Activated CD4-positive, alpha-beta T cell treated with anti-CD3 and anti-CD28 coated beads, Interleukin-2, amount 10 ng/mL, durations not matched to agents 7 days and 5 days (primary cell): Measurements from ENCODE around the gene TTC7B. TPM values are rescaled to one million over a fixed set of nuclear protein-coding genes. Genes with fewer than 3 reads are reported as not detected.

Source experiments
- CTCF ChIA-PET: fragments of 350-600 bp; sonication (Branson Sonifier 250); formaldehyde crosslinking; loops from one replicate; lab custom pipeline; 2021; ENCODE audit warnings: antibody characterized with exemption; lab: Charles Lee
- POLR2A ChIA-PET: fragments of 350-600 bp; sonication (Branson Sonifier 250); formaldehyde crosslinking; loops from one replicate; lab custom pipeline; 2021; ENCODE audit warnings: antibody characterized with exemption; lab: Charles Lee
- DNase-seq: peaks from one replicate; pipeline ENCODE4 v3.0.0-alpha.2; 2020
- H3K27ac Mint-ChIP-seq: one replicate; pipeline ENCODE4 v1.8.0; 2021; ENCODE audit warnings: mild to moderate bottlenecking, moderate library complexity, mixed read lengths
- H3K27me3 Mint-ChIP-seq: one replicate; pipeline ENCODE4 v1.8.0; 2021; ENCODE audit warnings: mixed read lengths
- H3K36me3 Mint-ChIP-seq: one replicate; pipeline ENCODE4 v1.8.0; 2021; ENCODE audit warnings: low read depth, mixed read lengths
- H3K4me1 Mint-ChIP-seq: one replicate; pipeline ENCODE4 v1.8.0; 2021; ENCODE audit warnings: mixed read lengths
- H3K4me3 Mint-ChIP-seq: one replicate; pipeline ENCODE4 v1.8.0; 2021; ENCODE audit warnings: mild to moderate bottlenecking, moderate library complexity, mixed read lengths
- H3K9me3 Mint-ChIP-seq: one replicate; pipeline ENCODE4 v1.8.0; 2021; ENCODE audit warnings: mixed read lengths
- total RNA-seq, 2 experiments: library from RNA; stranded (reverse); gene quantifications; one replicate each; pipeline ENCODE4 v1.2.3, GENCODE V29; 2021

TTC7B gene
- total RNA-seq, 2 experiments from 2014 or later = 2.7 to 2.9 TPM

DNA sequence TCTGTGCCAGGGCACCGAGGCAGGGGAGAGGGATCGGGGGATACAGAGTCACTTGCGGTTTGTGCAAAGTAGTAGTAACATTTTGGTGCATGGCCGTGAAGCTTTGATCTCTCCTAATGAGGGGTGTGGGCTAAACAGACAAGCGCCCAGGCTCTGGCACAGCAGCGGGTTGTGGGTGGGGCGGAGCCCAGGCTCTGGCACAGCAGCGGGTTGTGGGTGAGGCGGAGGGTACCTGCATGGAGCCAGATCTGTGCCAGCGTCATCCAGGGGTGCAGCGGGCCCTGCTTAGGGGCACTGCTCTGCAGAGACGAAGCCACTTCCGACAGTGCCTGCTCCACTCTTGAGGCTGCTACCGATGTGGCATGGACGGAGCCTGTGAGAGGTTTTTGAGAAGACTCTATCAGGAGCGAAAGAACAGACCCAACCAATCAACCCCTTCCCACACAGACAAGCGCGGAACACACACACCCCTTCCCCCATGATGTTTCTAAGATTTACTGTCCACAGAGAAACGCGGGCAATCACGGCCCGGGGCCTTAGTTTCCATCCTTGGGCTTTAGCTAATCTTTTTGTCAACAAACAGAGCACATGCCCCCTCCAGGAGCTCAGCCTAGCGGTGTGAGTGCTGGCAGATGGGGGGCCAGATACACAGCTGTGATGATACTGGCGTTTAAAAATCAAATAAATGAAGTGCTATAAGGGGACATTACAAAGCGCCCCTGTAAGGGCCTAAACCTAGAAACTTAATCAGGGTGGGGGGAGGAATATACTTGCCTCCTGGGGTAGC is 222.8 kb downstream of the TTC7B start:
- ChIA-PET CTCF (no interaction called here), POLR2A (no interaction called here)
- H3K36me3 Mint-ChIP-seq = no peaks in the 10 kb centered on the region
- no peaks in the 10 kb centered on the region for H3K27me3 Mint-ChIP-seq
- no peaks in the 10 kb centered on the region for H3K4me1 Mint-ChIP-seq
- H3K4me3 Mint-ChIP-seq = no peak overlapping the region
- DNase-seq = no peak
- H3K9me3 Mint-ChIP-seq = no peaks in the 10 kb centered on the region
- no peak overlapping the region for H3K27ac Mint-ChIP-seq

DNA sequence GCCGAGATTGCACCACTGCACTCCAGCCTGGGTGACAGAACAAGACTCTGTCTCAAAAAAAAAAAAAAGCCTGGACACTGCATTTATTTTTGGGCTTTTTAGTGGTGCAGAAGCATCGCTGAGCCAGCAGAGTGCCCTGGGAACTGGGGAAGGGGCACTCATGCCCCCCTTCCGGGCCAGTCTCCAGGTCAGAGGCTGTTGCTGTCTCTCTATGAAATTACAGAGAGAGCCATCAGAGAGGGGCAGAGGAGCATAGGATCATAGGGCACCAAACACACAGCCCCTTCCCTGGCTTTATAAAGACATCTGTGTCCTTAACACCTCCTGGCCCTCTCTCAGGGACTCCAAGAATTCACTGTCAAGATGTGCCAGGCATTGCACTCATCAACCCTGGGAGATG is 223.6 kb downstream of the TTC7B start:
- H3K9me3 Mint-ChIP-seq = no peaks in the 10 kb centered on the region
- no peak for DNase-seq
- ChIA-PET CTCF (no interaction called here), POLR2A (no interaction called here)
- no peak overlapping the region for H3K27ac Mint-ChIP-seq
- no peaks in the 10 kb centered on the region for H3K36me3 Mint-ChIP-seq
- H3K4me3 Mint-ChIP-seq = no peak overlapping the region
- H3K4me1 Mint-ChIP-seq = no peaks in the 10 kb centered on the region
- H3K27me3 Mint-ChIP-seq = no peaks in the 10 kb centered on the region

DNA sequence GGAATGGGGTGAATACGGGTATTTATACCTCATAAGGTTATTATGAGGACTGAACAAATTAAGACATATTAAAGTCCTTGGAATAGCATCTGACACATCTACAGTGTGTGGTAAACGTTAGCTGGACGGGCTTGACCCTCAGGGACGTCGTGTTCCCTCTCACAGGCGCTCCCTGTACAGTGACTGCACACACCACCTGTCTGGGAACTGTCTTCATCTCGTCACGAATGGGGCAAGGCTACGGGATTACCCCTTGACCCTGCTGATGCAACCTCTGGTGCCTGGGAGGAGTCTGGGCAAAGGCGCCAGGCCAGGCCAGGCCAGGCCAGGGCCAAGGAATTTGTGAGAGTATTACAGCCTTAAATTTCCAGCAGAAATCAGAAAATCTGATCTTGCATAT is 228.3 kb downstream of the TTC7B start:
- ChIA-PET POLR2A (no interaction called here), CTCF (no interaction called here)
- no peak overlapping the region for H3K4me3 Mint-ChIP-seq
- H3K4me1 Mint-ChIP-seq = no peaks in the 10 kb centered on the region
- no peaks in the 10 kb centered on the region for H3K36me3 Mint-ChIP-seq
- no peak for DNase-seq
- H3K27ac Mint-ChIP-seq = no peak overlapping the region
- no peaks in the 10 kb centered on the region for H3K9me3 Mint-ChIP-seq
- no peaks in the 10 kb centered on the region for H3K27me3 Mint-ChIP-seq

DNA sequence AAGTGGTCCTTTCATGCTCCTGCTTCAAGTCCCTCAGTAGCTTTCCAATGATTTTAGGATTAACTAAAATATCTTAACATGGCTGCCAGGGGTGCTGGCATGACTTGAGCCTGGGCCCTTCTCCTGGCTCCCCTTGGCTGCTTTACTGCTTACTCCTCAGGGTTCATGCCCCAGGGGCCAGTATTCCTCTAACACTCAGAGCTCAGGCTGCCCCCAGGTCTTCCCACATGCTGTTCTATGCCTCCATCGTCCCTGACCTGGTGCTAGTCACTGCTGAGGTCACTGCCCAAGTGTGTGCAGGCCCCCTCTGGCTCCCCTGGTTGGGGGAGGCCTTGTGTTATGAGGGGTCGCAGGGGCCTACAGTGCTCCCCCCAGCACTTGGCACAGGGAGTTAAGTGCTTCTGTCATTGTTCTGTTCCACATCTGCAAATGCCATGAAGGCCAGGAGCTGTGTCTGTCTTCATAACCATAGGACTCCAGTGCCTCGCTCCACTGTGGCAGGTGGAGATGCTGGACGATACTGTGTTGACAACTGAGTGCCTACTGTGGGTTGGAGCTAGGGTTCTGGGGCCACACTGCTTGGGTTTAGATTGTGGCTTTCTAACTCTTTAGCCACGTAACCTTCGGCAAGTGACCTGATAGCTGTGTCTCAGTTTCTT is 228.8 kb downstream of the TTC7B start:
- DNase-seq = no peak
- Mint-ChIP-seq H3K27me3 (no peaks in the 10 kb centered on the region), H3K9me3 (no peaks in the 10 kb centered on the region), H3K36me3 (no peaks in the 10 kb centered on the region), H3K27ac (no peak overlapping the region), H3K4me3 (no peak overlapping the region), H3K4me1 (no peaks in the 10 kb centered on the region)
- ChIA-PET CTCF (interaction anchor here (0.6 to 1.5 kb wide), 2 partner anchors 13 to 272 kb away, joined by 3 to 4 read pairs; no protein-coding TSS in a partner anchor), POLR2A (no interaction called here)

DNA sequence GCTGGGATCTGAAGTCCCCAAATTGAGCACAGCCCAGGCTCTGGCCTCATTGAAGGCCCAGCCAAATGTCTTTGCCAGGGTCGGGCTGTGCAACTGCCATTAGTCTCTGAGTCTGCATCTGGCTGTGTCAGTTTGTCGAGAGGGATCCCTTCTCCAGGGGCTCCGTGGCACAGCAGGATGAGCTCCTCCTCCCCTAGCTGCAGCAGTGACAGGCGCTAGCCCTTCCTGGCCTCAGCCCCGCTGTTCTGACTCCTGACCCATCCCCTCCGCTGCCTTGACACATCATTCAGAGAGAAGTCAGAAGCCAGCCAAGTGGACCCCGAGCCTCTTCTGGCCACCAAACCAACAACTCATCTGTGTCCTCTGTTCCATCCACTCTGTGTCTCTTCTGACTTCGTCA is 231.1 kb downstream of the TTC7B start:
- ChIA-PET POLR2A (no interaction called here), CTCF (no interaction called here)
- H3K27me3 Mint-ChIP-seq = no peaks in the 10 kb centered on the region
- DNase-seq = no peak
- H3K4me3 Mint-ChIP-seq = no peak overlapping the region
- no peaks in the 10 kb centered on the region for H3K9me3 Mint-ChIP-seq
- H3K36me3 Mint-ChIP-seq = no peaks in the 10 kb centered on the region
- no peak overlapping the region for H3K27ac Mint-ChIP-seq
- no peaks in the 10 kb centered on the region for H3K4me1 Mint-ChIP-seq

DNA sequence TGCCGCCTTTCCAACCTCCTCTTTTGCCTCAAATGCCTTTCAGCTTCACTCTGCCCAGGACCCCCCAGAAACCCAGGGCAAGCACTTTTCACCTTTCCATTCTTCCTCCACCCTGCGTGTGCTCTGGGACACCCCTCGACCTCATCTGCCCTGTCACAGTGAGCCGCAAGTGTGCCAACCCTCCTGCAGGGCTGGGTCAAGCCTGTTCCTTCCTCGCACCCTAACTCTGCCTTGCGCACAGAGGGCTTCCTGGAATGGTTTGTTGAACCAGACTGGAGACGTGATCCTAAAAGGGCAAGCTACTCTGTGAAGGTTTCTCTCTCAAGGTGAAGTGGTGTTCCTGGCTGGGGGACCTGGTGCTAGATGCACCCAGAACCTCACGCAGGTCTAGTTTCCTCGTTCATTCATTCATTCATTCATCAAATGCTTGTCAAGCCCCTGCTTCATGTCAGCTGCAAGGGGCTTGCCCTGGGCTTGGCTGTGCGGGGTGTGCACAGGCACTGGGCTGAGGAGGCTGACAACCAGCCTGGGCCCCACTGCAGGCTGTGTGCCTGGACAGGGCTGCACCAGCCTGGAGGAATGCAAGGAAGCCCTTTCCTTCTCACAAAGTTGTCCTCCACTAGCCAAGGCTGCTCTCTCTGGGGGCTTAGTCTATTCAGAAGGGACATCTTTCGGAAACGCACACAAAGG is 232.2 kb downstream of the TTC7B start:
- H3K27ac Mint-ChIP-seq = no peak overlapping the region
- CTCF ChIA-PET = no interaction called here
- H3K4me1 Mint-ChIP-seq = no peaks in the 10 kb centered on the region
- POLR2A ChIA-PET = no interaction called here
- no peak overlapping the region for H3K4me3 Mint-ChIP-seq
- no peaks in the 10 kb centered on the region for H3K27me3 Mint-ChIP-seq
- no peaks in the 10 kb centered on the region for H3K9me3 Mint-ChIP-seq
- no peak for DNase-seq
- H3K36me3 Mint-ChIP-seq = no peaks in the 10 kb centered on the region

DNA sequence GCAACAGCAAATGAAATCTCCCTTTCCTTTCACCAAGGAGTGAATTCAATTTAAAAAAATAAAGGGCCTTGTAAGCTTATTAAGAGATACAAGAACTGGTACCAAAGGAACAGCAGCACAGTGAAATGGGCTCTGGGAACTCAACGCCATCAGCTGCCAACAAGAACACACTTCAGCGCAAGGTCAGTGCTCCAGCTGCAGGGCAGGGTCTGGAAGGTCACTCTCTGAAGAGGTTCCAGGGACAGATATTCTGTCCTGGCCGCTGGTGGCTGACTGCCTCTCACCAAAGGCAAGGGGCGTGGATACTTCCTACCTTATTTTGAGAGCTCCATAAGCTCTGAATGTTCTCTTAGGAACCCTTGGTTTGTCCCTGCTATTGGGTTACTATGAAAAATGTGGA is 232.8 kb downstream of the TTC7B start:
- H3K4me3 Mint-ChIP-seq = no peak overlapping the region
- no peaks in the 10 kb centered on the region for H3K4me1 Mint-ChIP-seq
- H3K27me3 Mint-ChIP-seq = no peaks in the 10 kb centered on the region
- DNase-seq = no peak
- ChIA-PET CTCF (no interaction called here), POLR2A (no interaction called here)
- no peak overlapping the region for H3K27ac Mint-ChIP-seq
- H3K9me3 Mint-ChIP-seq = no peaks in the 10 kb centered on the region
- H3K36me3 Mint-ChIP-seq = no peaks in the 10 kb centered on the region

DNA sequence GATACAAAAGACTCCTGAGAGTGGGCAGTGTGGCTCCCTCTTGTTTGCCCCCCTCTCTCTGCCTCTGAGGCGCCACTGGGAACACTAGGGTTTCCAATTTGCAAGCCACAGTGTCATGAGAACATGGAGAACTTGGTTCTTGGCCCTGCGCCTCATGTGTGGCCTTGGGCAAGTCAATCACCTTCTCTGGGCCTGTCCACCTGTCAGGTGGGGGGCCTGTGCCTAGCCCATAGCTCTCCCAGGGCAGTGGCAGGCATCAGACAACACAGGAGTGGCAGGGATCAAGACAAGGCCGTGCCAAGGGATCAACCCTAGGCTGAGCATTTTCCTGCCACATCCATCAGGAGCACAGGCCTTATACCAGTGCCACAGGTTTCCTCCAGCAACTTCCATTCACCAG is 234.1 kb downstream of the TTC7B start:
- CTCF ChIA-PET = no interaction called here
- POLR2A ChIA-PET = no interaction called here
- no peaks in the 10 kb centered on the region for H3K36me3 Mint-ChIP-seq
- H3K27me3 Mint-ChIP-seq = no peaks in the 10 kb centered on the region
- no peak for DNase-seq
- no peaks in the 10 kb centered on the region for H3K9me3 Mint-ChIP-seq
- H3K4me1 Mint-ChIP-seq = no peaks in the 10 kb centered on the region
- no peak overlapping the region for H3K27ac Mint-ChIP-seq
- H3K4me3 Mint-ChIP-seq = no peak overlapping the region

DNA sequence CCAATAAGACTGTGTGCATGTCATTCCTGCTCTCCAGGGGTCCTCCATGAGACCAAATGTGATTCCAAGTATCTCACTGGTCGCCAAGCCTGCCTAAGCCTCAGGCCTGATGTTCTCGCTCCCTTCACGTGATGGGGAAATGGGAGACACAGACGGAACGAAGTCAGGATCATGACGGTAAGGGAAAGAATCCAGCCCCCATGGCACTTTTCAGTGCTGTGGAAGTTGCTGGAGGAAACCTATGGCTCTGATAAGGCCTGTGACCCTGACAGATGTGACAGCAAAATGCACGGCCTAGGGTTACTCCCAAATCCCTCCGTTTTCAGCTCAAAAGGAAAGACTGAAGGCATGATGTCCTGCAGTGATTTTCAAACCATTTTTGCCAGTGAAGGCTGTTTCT is 234.5 kb downstream of the TTC7B start:
- Mint-ChIP-seq H3K27ac (no peak overlapping the region), H3K4me3 (no peak overlapping the region), H3K4me1 (no peaks in the 10 kb centered on the region), H3K9me3 (no peaks in the 10 kb centered on the region), H3K27me3 (no peaks in the 10 kb centered on the region), H3K36me3 (no peaks in the 10 kb centered on the region)
- POLR2A ChIA-PET = no interaction called here
- no peak for DNase-seq
- CTCF ChIA-PET = no interaction called here

DNA sequence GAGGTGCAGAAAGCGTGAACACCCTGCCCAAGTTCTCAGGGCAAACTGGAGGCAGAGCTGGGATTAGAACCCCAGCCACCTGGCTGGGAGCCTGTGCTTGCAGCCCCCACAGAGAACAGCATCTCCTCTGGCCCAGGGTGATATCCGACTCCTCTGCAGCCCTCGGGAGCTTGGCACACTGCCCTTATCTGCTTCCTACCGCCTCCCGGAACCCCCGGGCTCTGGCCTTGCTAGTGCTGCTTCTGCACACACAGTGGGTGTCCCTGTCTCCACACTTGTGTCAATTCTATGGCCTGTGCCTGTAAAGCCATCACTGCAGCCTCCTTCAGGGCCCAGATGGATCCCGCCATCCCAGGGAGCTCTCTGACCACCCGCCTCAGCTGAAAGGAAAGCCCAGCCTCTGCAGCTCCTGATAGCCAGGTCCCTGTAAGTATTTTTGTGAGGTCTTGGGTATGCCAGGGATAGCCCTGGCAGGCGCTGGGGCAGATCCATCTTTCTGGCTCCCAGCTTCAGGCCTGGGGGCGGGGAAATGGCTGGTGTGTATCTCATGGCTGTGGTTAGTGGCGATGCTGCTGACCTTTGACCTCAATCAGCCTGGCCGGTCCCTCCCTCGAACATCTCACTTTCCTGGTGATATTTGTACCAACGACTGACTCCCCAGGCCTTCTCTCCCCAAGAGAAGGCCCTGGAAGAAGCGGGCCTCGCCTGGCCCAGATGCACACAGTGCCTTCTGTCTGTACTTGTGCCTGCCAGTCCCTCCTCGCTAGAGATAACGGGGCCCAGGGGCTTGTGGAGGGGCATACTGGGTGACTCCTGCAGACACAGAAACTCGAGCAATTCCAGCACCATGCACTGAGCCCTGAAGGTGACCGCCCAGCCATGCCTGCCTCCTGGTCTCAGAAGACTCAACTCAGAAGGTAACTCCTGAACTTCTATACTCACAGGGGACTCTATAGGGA is 235.6 kb downstream of the TTC7B start:
- H3K4me3 Mint-ChIP-seq = no peak overlapping the region
- ChIA-PET CTCF (interaction anchor here (0.7 kb wide), 1 partner anchor 10 kb away, joined by 3 read pairs; no protein-coding TSS in a partner anchor), POLR2A (no interaction called here)
- H3K9me3 Mint-ChIP-seq = no peaks in the 10 kb centered on the region
- DNase-seq = no peak
- H3K4me1 Mint-ChIP-seq = no peaks in the 10 kb centered on the region
- H3K36me3 Mint-ChIP-seq = no peaks in the 10 kb centered on the region
- no peak overlapping the region for H3K27ac Mint-ChIP-seq
- H3K27me3 Mint-ChIP-seq = no peaks in the 10 kb centered on the region

DNA sequence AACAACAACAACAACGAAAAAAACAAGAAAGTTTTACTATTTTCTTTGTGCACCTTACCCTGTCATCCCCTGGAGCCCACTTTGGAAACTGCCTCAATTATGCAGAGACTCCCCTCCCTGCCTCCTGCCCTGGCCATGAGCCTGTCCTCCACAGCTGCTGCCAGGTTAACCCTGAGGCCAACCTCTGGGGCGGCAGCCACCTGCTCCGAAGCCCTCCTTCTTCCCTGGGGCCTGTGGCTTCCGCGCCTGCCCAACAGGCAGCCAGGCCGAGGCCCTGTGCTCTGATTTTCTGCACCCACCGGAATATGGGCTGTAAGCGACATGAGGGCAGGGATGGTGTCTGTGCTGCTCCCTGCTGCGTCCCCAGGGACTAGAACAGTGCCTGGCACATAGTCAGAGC is 236.4 kb downstream of the TTC7B start:
- no peaks in the 10 kb centered on the region for H3K9me3 Mint-ChIP-seq
- no peak overlapping the region for H3K27ac Mint-ChIP-seq
- no peaks in the 10 kb centered on the region for H3K36me3 Mint-ChIP-seq
- ChIA-PET CTCF (no interaction called here), POLR2A (no interaction called here)
- DNase-seq = no peak
- no peak overlapping the region for H3K4me3 Mint-ChIP-seq
- H3K27me3 Mint-ChIP-seq = no peaks in the 10 kb centered on the region
- H3K4me1 Mint-ChIP-seq = no peaks in the 10 kb centered on the region

DNA sequence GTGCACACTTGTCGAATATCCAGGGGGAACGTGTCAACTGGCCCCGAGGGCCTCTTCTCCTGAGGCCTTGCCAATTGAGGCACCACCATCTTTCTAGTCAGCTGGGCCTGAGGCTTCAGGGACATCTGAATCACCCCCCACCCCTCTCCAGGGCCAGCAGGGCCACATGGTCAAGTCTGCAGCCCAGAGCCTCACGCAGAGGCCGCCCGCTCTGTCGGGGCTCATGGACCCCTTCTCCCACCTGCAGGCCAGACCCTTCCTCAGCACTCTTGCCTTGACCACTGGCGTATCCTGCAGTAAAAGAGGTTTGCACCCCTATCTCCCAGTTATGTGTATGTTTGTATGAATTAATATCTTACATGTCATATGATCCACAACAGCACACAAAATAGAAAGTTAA is 237.1 kb downstream of the TTC7B start:
- no peaks in the 10 kb centered on the region for H3K9me3 Mint-ChIP-seq
- CTCF ChIA-PET = no interaction called here

More for the DNA sequence above, 237.1 kb downstream of the TTC7B start:
- Mint-ChIP-seq H3K4me3 (no peak overlapping the region), H3K27ac (no peak overlapping the region), H3K4me1 (no peaks in the 10 kb centered on the region), H3K27me3 (no peaks in the 10 kb centered on the region), H3K36me3 (no peaks in the 10 kb centered on the region)
- DNase-seq = no peak
- POLR2A ChIA-PET = interaction anchor here (0.5 kb wide), 1 partner anchor 53 kb away, joined by 4 read pairs; no protein-coding TSS in a partner anchor
